CD14-positive monocyte (primary cell): ENCODE results near the gene HOXC11. TPM values are rescaled to one million over a fixed set of nuclear protein-coding genes. Genes with fewer than 3 reads are reported as not detected.

Experiments
- DNase-seq, 3 donors: peaks; one replicate each; pipeline ENCODE4 v3.0.0-alpha.2; 2011 to 2022
- H2AFZ ChIP-seq: 2 replicates; pipeline ENCODE4 v1.6.0; 2012; ENCODE audit warnings: mild to moderate bottlenecking, low read depth, low read length, inconsistent platforms; ENCODE audit not compliant: insufficient read depth, poor library complexity, severe bottlenecking
- H3K27ac ChIP-seq, 2 donors: 1 replicate in 1 of 2; 2 replicates in 1 of 2; pipeline ENCODE4 v1.5.1; 2012 to 2013; ENCODE audit warnings: low read length in 2 of 2, control low read depth in 1 of 2, inconsistent platforms in 1 of 2, low read depth in 1 of 2, mild to moderate bottlenecking in 1 of 2
- H3K27me3 ChIP-seq, 2 donors: one replicate each; pipeline versions ENCODE4 v1.6.0 to v1.6.1; 2011 to 2013; ENCODE audit warnings: low read length in 2 of 2; ENCODE audit not compliant: control insufficient read depth in 2 of 2, insufficient read depth in 2 of 2
- H3K36me3 ChIP-seq, 2 donors: replicated peaks in 1 of 2; 1 replicate in 1 of 2; 2 replicates in 1 of 2; pipeline versions ENCODE4 v1.5.1 to v1.6.1; 2012 to 2013; ENCODE audit warnings: low read length in 2 of 2, control low read depth in 1 of 2, inconsistent platforms in 1 of 2, mild to moderate bottlenecking in 1 of 2; ENCODE audit not compliant: insufficient read depth in 2 of 2, control insufficient read depth in 1 of 2
- H3K4me1 ChIP-seq, 2 donors: 1 replicate in 1 of 2; 2 replicates in 1 of 2; pipeline versions ENCODE4 v1.5.1 to v1.6.1; 2012 to 2013; ENCODE audit warnings: low read length in 2 of 2, control low read depth in 1 of 2, inconsistent platforms in 1 of 2, mild to moderate bottlenecking in 1 of 2, moderate library complexity in 1 of 2; ENCODE audit not compliant: insufficient read depth in 2 of 2, control insufficient read depth in 1 of 2
- H3K4me2 ChIP-seq: replicated peaks from 2 replicates; pipeline ENCODE3; 2012; ENCODE audit warnings: low read length, moderate library complexity, mild to moderate bottlenecking; ENCODE audit not compliant: poor library complexity, severe bottlenecking; ENCODE audit errors: extremely low read depth
- H3K4me3 ChIP-seq, 3 experiments: fragments of 200-600 bp in 1 of 3; sonication (generic) in 1 of 3; replicated peaks in 1 of 3; 1 replicate in 2 of 3; 2 replicates in 1 of 3; pipeline ENCODE4 v1.5.1; 2011 to 2013; ENCODE audit warnings: low read length in 3 of 3, mild to moderate bottlenecking in 3 of 3, control low read depth in 2 of 3, low read depth in 2 of 3, inconsistent platforms in 1 of 3, moderate library complexity in 1 of 3
- H3K79me2 ChIP-seq: 2 replicates; pipeline ENCODE4 v1.6.0; 2012; ENCODE audit warnings: mild to moderate bottlenecking, control low read depth, inconsistent platforms, low read length, moderate library complexity; ENCODE audit not compliant: insufficient read depth
- H3K9ac ChIP-seq: 2 replicates; pipeline ENCODE4 v1.6.0; 2017; ENCODE audit warnings: low read length, mild to moderate bottlenecking; ENCODE audit not compliant: insufficient read depth, poor library complexity, severe bottlenecking
- H3K9me3 ChIP-seq, 2 donors: replicated peaks in 1 of 2; 1 replicate in 1 of 2; 2 replicates in 1 of 2; pipeline versions ENCODE4 v1.5.1 to v1.6.1; 2012 to 2013; ENCODE audit warnings: low read length in 2 of 2, control low read depth in 1 of 2; ENCODE audit not compliant: control insufficient read depth in 1 of 2, insufficient read depth in 1 of 2
- H4K20me1 ChIP-seq: 2 replicates; pipeline ENCODE4 v1.6.0; 2012; ENCODE audit warnings: mild to moderate bottlenecking, low read length, control low read depth, moderate library complexity; ENCODE audit not compliant: insufficient read depth
- H3K27ac Mint-ChIP-seq, 7 donors: one replicate each; pipeline ENCODE4 v1.8.0; 2020; ENCODE audit warnings: mild to moderate bottlenecking in 7 of 7, mixed read lengths in 7 of 7, moderate library complexity in 6 of 7, inconsistent platforms in 2 of 7
- H3K27me3 Mint-ChIP-seq, 3 donors: one replicate each; pipeline ENCODE4 v1.8.0; 2021 to 2022; ENCODE audit warnings: low read depth in 3 of 3, mild to moderate bottlenecking in 3 of 3, mixed read lengths in 3 of 3, moderate library complexity in 3 of 3, inconsistent platforms in 1 of 3
- H3K36me3 Mint-ChIP-seq, 2 donors: one replicate each; pipeline ENCODE4 v1.8.0; 2020; ENCODE audit warnings: mixed read lengths in 2 of 2, inconsistent platforms in 1 of 2, mild to moderate bottlenecking in 1 of 2
- H3K4me1 Mint-ChIP-seq: one replicate; pipeline ENCODE4 v1.8.0; 2020; ENCODE audit warnings: mild to moderate bottlenecking, mixed read lengths
- H3K4me3 Mint-ChIP-seq, 2 donors: one replicate each; pipeline ENCODE4 v1.8.0; 2020; ENCODE audit warnings: mild to moderate bottlenecking in 2 of 2, mixed read lengths in 2 of 2, moderate library complexity in 1 of 2
- H3K9me3 Mint-ChIP-seq, 7 donors: one replicate each; pipeline ENCODE4 v1.8.0; 2020 to 2022; ENCODE audit warnings: mixed read lengths in 7 of 7, mild to moderate bottlenecking in 6 of 7, moderate library complexity in 6 of 7, inconsistent platforms in 2 of 7
- CTCF ChIP-seq: fragments of 200-600 bp; IDR thresholded peaks from one replicate; pipeline ENCODE4 v1.8.0; 2022; ENCODE audit warnings: antibody characterized with exemption, mild to moderate bottlenecking
- WGBS: methylation state at CpG from one replicate; pipeline ENCODE4 v1.1.5; 2013; ENCODE audit warnings: missing lambda C conversion rate; ENCODE audit not compliant: insufficient coverage; 5-methylcytosine and 5-hydroxymethylcytosine counted together
- intact Hi-C, 2 donors: fragments of 100-400 bp; cut with micrococcal nuclease; formaldehyde crosslinking; loops; one replicate each; pipeline versions ENCODE4 v1.15.0 to v1.15.1; 2023
- polyA plus RNA-seq, 3 donors: library from polyadenylated mRNA; depleted of rRNA in 1 of 3; unstranded in 2 of 3; stranded (reverse) in 1 of 3; fragments of 300-500 nt in 2 of 3; fragments of >200 nt in 1 of 3; fragmentation: Illumina TruSeq in 2 of 3; gene quantifications; 1 replicate in 2 of 3; 2 replicates in 1 of 3; pipeline ENCODE4 v1.2.3, GENCODE V29; 2012 to 2021

Gene HOXC11
- polyA plus RNA-seq, 3 donors, result not detected

- Histone ChIP-seq H3K4me2 (no peak overlapping the region), H3K27me3 (peaks cover 96 to 100% of the 10 kb centered on the region in 2 donors), H3K27ac (no peak overlapping the region), H3K9me3 (peaks cover 11 to 89% of the 10 kb centered on the region in 2 donors), H3K4me3 (no peak overlapping the region), H3K36me3 (no peaks in the 10 kb centered on the region), H4K20me1 (no peaks in the 10 kb centered on the region), H3K9ac (no peak overlapping the region), H3K4me1 (no peaks in the 10 kb centered on the region), H3K79me2 (no peaks in the 10 kb centered on the region), H2AFZ (no peak overlapping the region)
- Mint-ChIP-seq H3K36me3 (peaks cover 4 to 27% of the 10 kb centered on the region in 2 donors), H3K27ac (no peak overlapping the region), H3K4me3 (peak overlapping the region in 1 of 2 donors; percentile 82), H3K4me1 (peaks cover 38% of the 10 kb centered on the region), H3K27me3 (peaks cover 96 to 99% (median 96%) of the 10 kb centered on the region in 3 donors), H3K9me3 (peaks cover 5 to 71% (median 35%) of the 10 kb centered on the region in 7 donors)
- no peak for DNase-seq
- intact Hi-C loops, result no loop called here
- WGBS, result 5% methylated on average over 16 of the region's 38 CpGs
- no peak for TF ChIP-seq CTCF
These were observed 9.3 kb upstream of the HOXC11 start for GRCh38 chr12:53963434-53964314.

GRCh38 chr12:53964315-53964713, 8.6 kb upstream of the HOXC11 start:
- peak overlapping the region; percentile 8 to 82 for H3K4me3 Mint-ChIP-seq
- no peaks in the 10 kb centered on the region for H3K4me1 ChIP-seq
- peaks cover 98 to 100% of the 10 kb centered on the region in 2 donors for H3K27me3 ChIP-seq
- no peak for TF ChIP-seq CTCF
- H3K9me3 ChIP-seq, result peaks cover 11 to 91% of the 10 kb centered on the region in 2 donors
- DNase-seq, result no peak
- H3K27me3 Mint-ChIP-seq, result peaks cover 98 to 99% (median 98%) of the 10 kb centered on the region in 3 donors
- no peak overlapping the region for H2AFZ ChIP-seq
- H3K9ac ChIP-seq, result no peak overlapping the region
- no peaks in the 10 kb centered on the region for H3K36me3 ChIP-seq
- peaks cover 39% of the 10 kb centered on the region for H3K4me1 Mint-ChIP-seq
- no peaks in the 10 kb centered on the region for H4K20me1 ChIP-seq
- H3K9me3 Mint-ChIP-seq, result peaks cover 5 to 71% (median 35%) of the 10 kb centered on the region in 7 donors
- WGBS, result no CpG with 5 or more reads among the region's 2 CpGs
- H3K27ac ChIP-seq, result no peak overlapping the region
- intact Hi-C loops, result no loop called here
- no peaks in the 10 kb centered on the region for H3K79me2 ChIP-seq
- H3K4me3 ChIP-seq, result no peak overlapping the region
- no peak overlapping the region for H3K27ac Mint-ChIP-seq
- H3K4me2 ChIP-seq, result no peak overlapping the region
- peaks cover 4 to 28% of the 10 kb centered on the region in 2 donors for H3K36me3 Mint-ChIP-seq
